Measurements from ENCODE around the gene SCAPER.
"Not testable (repeated sequence)": the region's sequence is repeated elsewhere in the genome, so short reads cannot be mapped to it uniquely, and the experiment has no call there.

The SCAPER gene

DNA sequence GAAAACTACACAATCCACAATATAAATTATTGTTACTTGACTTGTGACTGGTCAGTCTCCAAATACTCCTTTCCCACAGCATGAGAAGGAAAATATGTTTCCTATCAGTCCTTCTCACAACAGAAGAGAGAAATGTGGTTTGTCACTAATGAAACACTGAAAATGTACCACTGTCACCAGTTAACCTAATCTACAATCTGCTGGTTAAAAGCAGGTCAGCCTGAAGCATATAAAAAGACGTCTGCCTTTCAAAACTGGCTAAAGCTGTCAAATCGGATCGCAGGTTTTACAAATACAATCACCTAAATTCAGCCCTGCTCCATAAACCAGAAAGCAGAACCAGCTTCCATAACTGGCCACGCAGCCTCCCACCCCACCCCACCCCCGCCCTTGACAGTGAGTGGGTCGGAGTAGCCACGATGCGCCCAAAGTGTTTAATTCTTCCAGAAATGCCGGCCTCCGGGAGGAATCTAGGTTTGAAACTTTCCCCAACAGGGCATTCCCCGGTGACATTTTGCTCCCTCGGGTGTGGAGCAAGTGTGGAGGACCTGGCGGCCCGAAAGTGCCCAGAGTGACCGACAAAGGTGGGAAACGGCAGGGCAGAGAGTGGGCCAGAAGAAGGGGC lies 594.6 kb downstream of the SCAPER start:
- peak; percentile 66 for DNase-seq

DNA sequence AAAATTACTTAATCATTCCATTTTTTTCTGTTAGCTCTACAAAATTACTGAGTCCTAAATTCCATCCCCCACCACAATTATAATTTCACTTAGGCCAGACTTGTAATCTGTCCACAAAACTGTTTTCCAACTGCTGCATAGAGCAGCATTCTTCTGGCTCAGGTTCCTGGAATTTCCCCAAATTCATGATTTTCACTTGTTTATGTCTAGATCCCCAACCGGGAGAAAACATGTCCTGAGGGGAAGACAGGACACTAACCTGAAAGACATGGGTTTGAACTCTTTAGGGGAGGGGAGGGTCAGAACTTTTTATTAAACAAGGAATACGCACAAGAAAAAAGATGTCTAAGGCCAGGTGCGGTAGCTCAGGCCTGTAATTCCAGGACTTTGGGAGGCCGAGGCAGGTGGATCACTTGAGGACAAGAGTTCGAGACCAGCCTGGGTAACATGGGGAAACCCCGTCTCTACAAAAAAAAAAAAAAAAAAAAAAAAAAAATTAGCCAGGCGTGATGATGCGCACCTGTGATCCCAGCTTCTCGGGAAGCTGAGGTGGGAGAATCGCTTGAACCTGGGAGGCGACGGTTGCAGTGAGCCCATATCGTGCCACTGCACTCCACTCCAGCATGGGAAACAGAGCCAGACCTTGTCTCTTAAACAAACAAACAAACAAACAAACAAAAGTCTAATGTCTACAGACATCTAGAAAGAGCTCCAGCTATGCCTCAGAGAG lies 595.4 kb downstream of the SCAPER start:
- no peak for DNase-seq

- DNase-seq, result no peak
These were observed 601.2 kb downstream of the SCAPER start for GRCh38 chr15:76303909-76304308.

DNA sequence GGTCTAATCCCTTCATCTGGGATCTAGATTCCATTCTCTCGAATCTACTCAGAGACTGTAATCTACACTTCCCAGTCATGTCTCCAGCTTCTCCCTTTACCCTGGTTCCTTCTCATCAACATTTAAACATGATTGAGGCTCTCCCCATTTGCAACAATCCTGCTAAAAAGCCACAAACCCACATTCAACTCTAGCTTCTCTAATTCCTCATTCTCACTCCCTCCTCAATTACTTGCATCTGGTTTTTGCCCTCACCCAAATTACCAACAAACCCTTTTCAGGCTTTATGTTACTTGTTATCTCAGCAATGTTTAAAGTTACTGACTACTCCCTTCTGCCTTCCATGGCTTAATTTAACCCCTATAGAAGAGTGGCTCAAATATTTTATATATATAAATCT lies 605.4 kb downstream of the SCAPER start:
- DNase-seq, result peak; percentile 49

- no peak for DNase-seq
These were observed 606.2 kb downstream of the SCAPER start for GRCh38 chr15:76298986-76299385.

DNA sequence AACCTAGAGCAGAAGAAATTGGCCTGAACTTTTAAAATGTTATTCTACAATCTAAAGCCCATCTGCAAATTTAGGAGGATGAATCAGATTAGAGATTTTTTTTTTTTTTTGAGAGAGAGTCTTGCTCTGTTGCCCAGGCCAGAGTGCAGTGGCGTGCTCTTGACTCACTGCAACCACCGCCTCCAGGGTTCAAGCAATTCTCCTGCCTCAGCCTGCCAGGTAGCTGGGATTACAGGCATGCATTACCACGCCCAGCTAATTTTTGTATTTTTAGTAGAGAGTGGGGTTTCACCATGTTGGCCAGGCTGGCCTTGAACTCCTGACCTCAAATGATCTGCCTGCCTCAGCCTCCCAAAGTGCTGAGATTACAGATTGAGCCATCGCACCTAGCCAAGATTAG lies 607.2 kb downstream of the SCAPER start:
- DNase-seq, result not testable (repeated sequence)

Measured in OCI-M1 (cell line).